Upper lobe of left lung (tissue), 6 donors: Measurements from ENCODE around the gene TBC1D12. TPM values are rescaled to one million over a fixed set of nuclear protein-coding genes. Genes with fewer than 3 reads are reported as not detected.

Experiments used
- total RNA-seq, 6 donors: library from RNA; depleted of rRNA in 4 of 6; stranded (reverse); fragments of >200 nt in 4 of 6; gene quantifications; one replicate each; pipeline versions ENCODE4 v1.1.0 to v1.2.1, GENCODE V29; 2016 to 2021
- donor health status: DM: no; HTN: no; CAD: no; lungs with moderate emphysema.
- donor health status: DM: no; HTN: yes; CAD: no; lungs with severe emphysema.

TBC1D12 gene
- total RNA-seq, 6 donors from 2014 or later, result 10.5 to 36.7 (median 16.5) TPM

Other genes with a start within 250 kb of the TBC1D12 start
- 10 to 100 TPM in 5 of 6 donors, 1 to 10 TPM in 1; 5.4 to 20.5 (median 15.7) TPM for gene NOC3L, start 39.6 kb upstream of the TBC1D12 start, total RNA-seq
- 1 to 10 TPM; 4.0 to 9.3 (median 5.9) TPM for gene HELLS, start 143.2 kb downstream of the TBC1D12 start, total RNA-seq